Osteoblast (primary cell): Measurements from ENCODE around the gene TTC28. TPM values are rescaled to one million over a fixed set of nuclear protein-coding genes. Genes with fewer than 3 reads are reported as not detected.

Experiments used
- DNase-seq: peaks from one replicate; pipeline ENCODE4 v3.0.0; 2011; ENCODE audit warnings: low spot score, mixed read lengths; ENCODE audit not compliant: insufficient read length; ENCODE audit errors: missing footprints
- H2AFZ ChIP-seq: 2 replicates; pipeline ENCODE4 v1.6.0; 2011; ENCODE audit warnings: mild to moderate bottlenecking, low read length
- H3K27ac ChIP-seq: 2 replicates; pipeline ENCODE4 v1.5.1; 2011; ENCODE audit warnings: mild to moderate bottlenecking, low read depth, low read length, moderate library complexity
- H3K27me3 ChIP-seq: 2 replicates; pipeline ENCODE4 v1.6.0; 2012; ENCODE audit warnings: mild to moderate bottlenecking, control low read depth, inconsistent platforms, low read length, moderate library complexity; ENCODE audit not compliant: insufficient read depth
- H3K36me3 ChIP-seq: 2 replicates; pipeline ENCODE4 v1.5.1; 2011; ENCODE audit warnings: mild to moderate bottlenecking, low read length, control low read depth, moderate library complexity; ENCODE audit not compliant: insufficient read depth
- H3K4me1 ChIP-seq: 2 replicates; pipeline ENCODE4 v1.5.1; 2011; ENCODE audit warnings: mild to moderate bottlenecking, low read length, control low read depth, moderate library complexity; ENCODE audit not compliant: insufficient read depth
- H3K4me2 ChIP-seq: 2 replicates; pipeline ENCODE4 v1.6.0; 2011; ENCODE audit warnings: mild to moderate bottlenecking, low read length; ENCODE audit not compliant: insufficient read depth
- H3K4me3 ChIP-seq: fragments of 200-600 bp; sonication (generic); 3 replicates; pipeline ENCODE4 v1.5.1; 2012; ENCODE audit warnings: mild to moderate bottlenecking, low read length, inconsistent platforms; ENCODE audit not compliant: insufficient read depth
- H3K79me2 ChIP-seq: 2 replicates; pipeline ENCODE4 v1.6.0; 2012; ENCODE audit warnings: mild to moderate bottlenecking, low read length, control low read depth, inconsistent platforms; ENCODE audit not compliant: insufficient read depth
- H3K9me3 ChIP-seq: 2 replicates; pipeline ENCODE4 v1.5.1; 2011; ENCODE audit warnings: low read depth, low read length, control low read depth
- H4K20me1 ChIP-seq: 2 replicates; pipeline ENCODE4 v1.6.0; 2012; ENCODE audit warnings: mild to moderate bottlenecking, low read length, control low read depth; ENCODE audit not compliant: insufficient read depth
- CTCF ChIP-seq: IDR thresholded peaks from 2 replicates; pipeline ENCODE4 v1.5.1; 2011; ENCODE audit warnings: mild to moderate bottlenecking, low read depth, low read length, moderate library complexity; ENCODE audit errors: extremely low read depth
- total RNA-seq: library from RNA; depleted of rRNA; stranded (reverse); fragments of >200 nt; gene quantifications from 2 replicates; pipeline ENCODE4 v1.2.3, GENCODE V29; 2012

TTC28 gene
- total RNA-seq, 1 donor = 48.1 TPM

DNA sequence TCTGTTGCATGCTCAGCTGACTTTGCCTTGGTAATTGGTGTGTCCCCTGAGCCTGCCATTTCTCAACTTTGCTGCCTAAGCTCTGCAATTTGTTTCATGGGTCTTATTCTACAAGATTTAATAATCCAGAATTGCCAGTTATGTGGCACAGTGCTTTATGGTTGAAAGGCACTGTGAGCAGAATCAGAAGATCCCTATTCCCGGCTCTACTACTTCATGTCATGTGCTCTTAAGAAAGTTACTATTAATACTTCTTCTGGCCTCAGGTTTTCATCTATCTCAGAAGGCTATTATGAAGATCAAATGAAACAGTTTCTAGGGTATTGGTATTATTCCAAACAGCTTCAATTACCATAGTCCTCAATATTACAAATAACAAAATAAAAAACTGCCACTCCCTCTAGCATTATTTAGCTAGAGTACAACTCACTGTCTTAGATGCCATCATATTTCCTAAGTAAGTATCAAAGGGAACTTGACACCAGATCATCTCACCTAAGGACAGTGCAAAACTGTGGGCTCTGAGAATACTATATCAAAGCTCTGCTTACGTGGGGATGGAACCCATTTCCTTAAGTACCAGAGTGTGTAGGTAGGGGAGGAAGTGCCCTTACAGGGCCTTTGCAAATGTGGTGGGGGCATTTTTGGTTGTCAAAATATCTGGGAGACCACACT, 560.5 kb downstream of the TTC28 start:
- Histone ChIP-seq H3K27me3 (no peaks in the 10 kb centered on the region), H3K27ac (no peak overlapping the region), H3K36me3 (no peaks in the 10 kb centered on the region), H3K79me2 (no peaks in the 10 kb centered on the region), H4K20me1 (no peaks in the 10 kb centered on the region), H3K4me1 (peaks cover 45% of the 10 kb centered on the region), H3K4me2 (no peak overlapping the region), H3K4me3 (no peak overlapping the region), H2AFZ (no peak overlapping the region), H3K9me3 (no peaks in the 10 kb centered on the region)
- TF ChIP-seq CTCF = no peak
- no peak for DNase-seq

GRCh38 chr22:28116219-28116673, 563.4 kb downstream of the TTC28 start:
- H3K4me3 ChIP-seq = no peak overlapping the region

GRCh38 chr22:28115426-28115825, 564.2 kb downstream of the TTC28 start:
- Histone ChIP-seq H4K20me1 (no peaks in the 10 kb centered on the region), H3K4me2 (no peak overlapping the region), H3K4me1 (peaks cover 56% of the 10 kb centered on the region), H3K4me3 (no peak overlapping the region), H2AFZ (no peak overlapping the region), H3K27ac (peak overlapping the region; percentile 84), H3K36me3 (no peaks in the 10 kb centered on the region), H3K79me2 (no peaks in the 10 kb centered on the region), H3K9me3 (no peaks in the 10 kb centered on the region), H3K27me3 (no peaks in the 10 kb centered on the region)
- no peak for DNase-seq
- no peak for TF ChIP-seq CTCF

More at GRCh38 chr22:28116219-28116673, 563.4 kb downstream of the TTC28 start:
- no peaks in the 10 kb centered on the region for H3K27me3 ChIP-seq
- peak; percentile 70 for DNase-seq
- H3K4me1 ChIP-seq = peaks cover 62% of the 10 kb centered on the region
- no peaks in the 10 kb centered on the region for H3K79me2 ChIP-seq
- TF ChIP-seq CTCF = no peak
- no peaks in the 10 kb centered on the region for H3K36me3 ChIP-seq
- H4K20me1 ChIP-seq = no peaks in the 10 kb centered on the region
- H2AFZ ChIP-seq = no peak overlapping the region
- no peaks in the 10 kb centered on the region for H3K9me3 ChIP-seq
- peak overlapping the region; percentile 62 for H3K4me2 ChIP-seq
- H3K27ac ChIP-seq = peak overlapping the region; percentile 84

DNA sequence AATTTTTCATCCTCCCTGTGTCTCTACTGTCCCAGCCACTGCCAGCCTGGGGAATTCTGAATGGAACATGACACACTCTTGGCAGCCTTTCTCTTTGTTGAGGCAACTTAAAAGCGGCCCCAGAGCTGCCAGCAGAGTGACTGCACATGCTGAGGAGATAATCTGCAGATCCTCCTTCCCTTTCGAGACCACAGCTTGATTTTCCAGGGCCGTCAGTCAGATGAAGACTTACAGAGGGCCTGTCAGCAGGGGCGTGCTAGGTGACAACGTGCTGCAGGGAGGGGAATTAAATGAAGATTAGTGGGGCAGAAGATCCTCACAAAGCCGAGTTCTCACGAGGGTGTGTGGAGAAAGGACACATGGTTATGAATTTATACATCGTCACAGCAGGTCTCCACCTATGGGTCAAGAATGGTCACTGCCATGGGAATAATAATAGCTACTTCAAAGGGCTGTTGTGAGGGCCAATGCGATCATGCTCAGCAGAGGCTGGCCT, 567.0 kb downstream of the TTC28 start:
- Histone ChIP-seq H3K9me3 (no peaks in the 10 kb centered on the region), H3K27me3 (no peaks in the 10 kb centered on the region), H3K4me3 (no peak overlapping the region), H3K4me2 (peak overlapping the region; percentile 57), H4K20me1 (no peaks in the 10 kb centered on the region), H3K79me2 (no peaks in the 10 kb centered on the region), H3K36me3 (no peaks in the 10 kb centered on the region), H3K4me1 (peaks cover 66% of the 10 kb centered on the region), H3K27ac (peak overlapping the region; percentile 60), H2AFZ (peak overlapping the region; percentile 43)
- peak; percentile 54 for TF ChIP-seq CTCF
- DNase-seq = peak; percentile 47
